DND-41 (cell line): ENCODE measurements around the gene CNBP.

Experiments used
- ATAC-seq: fragments of 200-7000 bp; cut with Tn5 transposase; 3 replicates; pipeline ENCODE4 v1.9.1; 2021; ENCODE audit warnings: low read depth; ENCODE audit not compliant: insufficient read depth
- DNase-seq: peaks from one replicate; pipeline ENCODE4 v3.0.0-alpha.2; 2020
- H2AFZ ChIP-seq: 2 replicates; pipeline ENCODE4 v1.6.0; 2012; ENCODE audit warnings: low read depth, low read length
- H3K27ac ChIP-seq: 2 replicates; pipeline ENCODE4 v1.5.1; 2012; ENCODE audit warnings: low read length, inconsistent platforms
- H3K27me3 ChIP-seq: fragments of 200-600 bp; sonication (generic); 2 replicates; pipeline ENCODE4 v1.6.0; 2012; ENCODE audit warnings: low read length, mild to moderate bottlenecking, inconsistent platforms; ENCODE audit not compliant: insufficient read depth, poor library complexity
- H3K36me3 ChIP-seq: 2 replicates; pipeline ENCODE4 v1.5.1; 2012; ENCODE audit warnings: low read length, inconsistent platforms; ENCODE audit not compliant: insufficient read depth
- H3K4me1 ChIP-seq: 2 replicates; pipeline ENCODE4 v1.5.1; 2012; ENCODE audit warnings: mild to moderate bottlenecking, low read length; ENCODE audit not compliant: insufficient read depth
- H3K4me2 ChIP-seq: 2 replicates; pipeline ENCODE4 v1.6.0; 2012; ENCODE audit warnings: mild to moderate bottlenecking, moderate library complexity, low read length, inconsistent platforms; ENCODE audit not compliant: insufficient read depth
- H3K4me3 ChIP-seq, 2 experiments: fragments of 200-600 bp in 1 of 2; shearing (Covaris generic) in 1 of 2; 2 replicates each; pipeline ENCODE4 v1.5.1; 2012 to 2016; ENCODE audit warnings: inconsistent platforms in 2 of 2, low read length in 2 of 2, mild to moderate bottlenecking in 2 of 2, low read depth in 1 of 2, moderate library complexity in 1 of 2
- H3K79me2 ChIP-seq: 2 replicates; pipeline ENCODE4 v1.6.0; 2012; ENCODE audit warnings: low read length, inconsistent platforms; ENCODE audit not compliant: insufficient read depth
- H3K9ac ChIP-seq: 2 replicates; pipeline ENCODE4 v1.6.0; 2012; ENCODE audit warnings: low read depth, mild to moderate bottlenecking, inconsistent platforms, low read length, moderate library complexity
- H3K9me3 ChIP-seq: 2 replicates; pipeline ENCODE4 v1.5.1; 2012; ENCODE audit warnings: low read length, moderate library complexity, mild to moderate bottlenecking, inconsistent platforms; ENCODE audit not compliant: insufficient read depth, severe bottlenecking
- H4K20me1 ChIP-seq: 2 replicates; pipeline ENCODE4 v1.6.0; 2012; ENCODE audit warnings: low read length; ENCODE audit not compliant: insufficient read depth
- CTCF ChIP-seq: IDR thresholded peaks from 2 replicates; pipeline ENCODE4 v1.5.1; 2012; ENCODE audit warnings: borderline replicate concordance, low read length, moderate library complexity, mild to moderate bottlenecking; ENCODE audit not compliant: poor library complexity, severe bottlenecking; ENCODE audit errors: extremely low read depth
- EZH2 ChIP-seq: IDR thresholded peaks from 3 replicates; pipeline ENCODE4 v1.6.1; 2012; ENCODE audit warnings: borderline replicate concordance, low read depth, mild to moderate bottlenecking, moderate library complexity, low read length, inconsistent platforms; ENCODE audit not compliant: severe bottlenecking

The CNBP gene

GRCh38 chr3:129128357-129129155 is 55.1 kb downstream of the CNBP start:
- Histone ChIP-seq H3K27ac (no peak overlapping the region), H3K9ac (no peak overlapping the region), H4K20me1 (peaks cover 3% of the 10 kb centered on the region)

DNA sequence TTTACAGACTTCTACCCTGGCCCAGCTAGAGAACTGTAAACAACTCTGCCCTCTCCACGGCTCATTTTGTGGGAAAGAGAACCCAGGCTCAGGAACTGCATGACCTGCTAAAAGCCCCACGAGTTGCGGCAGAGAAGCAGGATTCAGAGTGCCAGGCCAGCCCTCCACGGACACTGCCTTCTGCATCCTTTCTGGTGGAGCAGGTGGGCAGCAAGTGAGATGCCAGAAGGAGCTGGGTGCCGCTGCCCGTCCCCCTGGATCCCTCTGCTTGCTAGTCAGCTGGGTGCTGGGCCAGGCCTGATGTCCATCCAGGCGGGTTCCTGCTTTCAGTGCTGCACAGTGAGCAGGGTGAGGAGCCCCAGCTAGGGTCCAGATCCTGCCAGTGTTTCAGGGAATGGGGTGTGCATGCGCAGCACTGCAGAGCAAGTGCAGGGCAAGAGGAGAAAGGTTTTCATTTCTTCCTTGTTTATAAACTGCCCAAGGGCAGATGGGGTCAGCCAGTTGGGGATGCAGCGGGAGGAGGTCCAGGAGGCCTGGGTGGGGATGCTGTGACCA is 56.9 kb downstream of the CNBP start:
- Histone ChIP-seq H3K27ac (no peak overlapping the region), H4K20me1 (peaks cover 3% of the 10 kb centered on the region), H3K79me2 (no peaks in the 10 kb centered on the region), H3K9ac (no peak overlapping the region), H2AFZ (no peak overlapping the region), H3K4me1 (peaks cover 3% of the 10 kb centered on the region), H3K9me3 (no peaks in the 10 kb centered on the region), H3K36me3 (peaks cover 49% of the 10 kb centered on the region), H3K4me3 (no peak overlapping the region), H3K4me2 (no peak overlapping the region), H3K27me3 (no peaks in the 10 kb centered on the region)
- TF ChIP-seq EZH2 (no peak), CTCF (no peak)
- DNase-seq (no peak), ATAC-seq (no peak)

More at GRCh38 chr3:129128357-129129155, 55.1 kb downstream of the CNBP start:
- Histone ChIP-seq H3K79me2 (no peaks in the 10 kb centered on the region), H3K4me1 (no peaks in the 10 kb centered on the region), H3K36me3 (peaks cover 66% of the 10 kb centered on the region), H3K4me3 (no peak overlapping the region), H3K4me2 (no peak overlapping the region), H2AFZ (no peak overlapping the region), H3K9me3 (no peaks in the 10 kb centered on the region), H3K27me3 (no peaks in the 10 kb centered on the region)
- no peak for DNase-seq
- ATAC-seq: 0 out of 3 replicates have a peak, but pooled peaks have one; percentile 13
- TF ChIP-seq CTCF (no peak), EZH2 (no peak)

DNA sequence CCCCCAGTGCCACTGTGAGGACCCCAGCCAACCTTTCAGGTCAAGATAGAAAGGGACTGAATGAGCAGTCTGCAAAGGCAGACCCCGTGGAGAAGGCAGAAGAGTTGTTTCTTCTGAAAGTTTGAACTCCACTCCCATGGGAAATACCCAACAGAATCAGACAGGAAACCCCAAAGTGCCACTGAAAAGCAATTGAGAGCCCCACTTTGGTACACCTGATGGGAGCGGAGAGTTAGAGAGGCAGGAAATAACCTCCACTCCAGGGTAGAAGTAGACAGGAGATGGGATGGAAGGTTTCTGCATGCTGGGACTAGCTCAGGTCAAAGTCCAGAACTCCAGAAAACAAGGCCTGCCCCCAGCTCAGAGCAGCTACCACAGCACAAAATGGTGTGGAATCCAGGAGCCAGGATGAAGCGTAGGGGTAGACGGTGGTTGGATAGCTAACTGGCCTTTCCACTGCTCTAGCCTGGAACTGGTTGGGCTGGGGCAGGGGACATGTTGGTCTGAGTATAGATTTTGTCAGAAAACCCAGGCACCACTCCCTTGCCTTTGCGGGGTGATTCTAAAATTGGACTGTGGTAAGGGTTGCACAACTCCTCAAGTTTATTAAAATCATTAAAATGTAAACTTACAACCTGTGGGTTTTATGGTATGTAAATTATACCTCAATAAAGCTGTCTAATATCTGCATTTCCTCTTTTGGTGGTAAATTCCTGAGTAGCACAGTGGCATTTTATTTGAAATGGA is 60.2 kb downstream of the CNBP start:
- ATAC-seq (no peak), DNase-seq (no peak)
- H3K79me2 ChIP-seq: peaks cover 23% of the 10 kb centered on the region
- no peaks in the 10 kb centered on the region; the same call in 1 of the 2 replicates for H4K20me1 ChIP-seq
- H3K36me3 ChIP-seq: peaks cover 17% of the 10 kb centered on the region
- no peak overlapping the region for H3K27ac ChIP-seq
- no peak for TF ChIP-seq CTCF
- no peak for TF ChIP-seq EZH2
- no peak overlapping the region for H3K4me3 ChIP-seq
- no peak overlapping the region for H3K9ac ChIP-seq
- H2AFZ ChIP-seq: no peak overlapping the region
- H3K27me3 ChIP-seq: no peaks in the 10 kb centered on the region
- no peak overlapping the region for H3K4me2 ChIP-seq
- no peaks in the 10 kb centered on the region for H3K9me3 ChIP-seq
- peaks cover 23% of the 10 kb centered on the region for H3K4me1 ChIP-seq
